ENCODE results near the gene C12orf76. TPM values are rescaled to one million over a fixed set of nuclear protein-coding genes. Genes with fewer than 3 reads are reported as not detected.

The C12orf76 gene
- total and polyA plus RNA-seq, 2 of the 13 experiments (the other 11 are each of a cell fraction or from before 2014, with no cell fraction given), result 15.8 to 38.4 TPM

- no peak for DNase-seq (ENCODE audit: low spot score)
- Histone ChIP-seq H3K27ac (ENCODE audit: extremely low read length, insufficient read depth, low read length) (peak overlapping the region; percentile 75), H3K4me1 (ENCODE audit: insufficient read depth, low read length) (peaks cover 81% of the 10 kb centered on the region), H3K9ac (ENCODE audit: insufficient read depth, low read depth, low read length) (no peak overlapping the region), H2AFZ (ENCODE audit: low read length) (no peak overlapping the region), H3K79me2 (ENCODE audit: insufficient read depth, low read length) (peaks cover 11% of the 10 kb centered on the region), H3K27me3 (ENCODE audit: control insufficient read depth in 1 of 2, insufficient read depth in 2 of 2, low read length in 2 of 2) (no peaks in the 10 kb centered on the region), H3K4me2 (ENCODE audit: low read depth, low read length) (no peak overlapping the region), H3K9me3 (ENCODE audit: low read length) (no peaks in the 10 kb centered on the region), H4K20me1 (ENCODE audit: insufficient read depth, low read length) (no peaks in the 10 kb centered on the region), H3K4me3 (replicated peaks in 1 of 3; ENCODE audit: insufficient read depth in 1 of 3, low read depth in 2 of 3, low read length in 3 of 3) (no peak overlapping the region), H3K36me3 (replicated peaks in 1 of 2; ENCODE audit: control insufficient read depth in 1 of 2, insufficient read depth in 2 of 2, low read length in 2 of 2) (peaks cover 8 to 37% of the 10 kb centered on the region in 2 experiments)
- no peak for TF ChIP-seq ZNF547 (CRISPR knock-in tag; IDR thresholded peaks at IDR 0.05)
- TF ChIP-seq PLRG1 (conservative IDR thresholded peaks at IDR 0.05), result no peak
- TF ChIP-seq ZNF687 (CRISPR knock-in tag; IDR thresholded peaks at IDR 0.05), result peak; percentile 53
- TF ChIP-seq POLR2AphosphoS2 (IDR thresholded peaks at IDR 0.05; ENCODE audit: low read depth, low read length), result no peak
- TF ChIP-seq ZNF790 (CRISPR knock-in tag; IDR thresholded peaks at IDR 0.05; ENCODE audit: borderline replicate concordance), result no peak
- TF ChIP-seq PRDM15 (CRISPR knock-in tag; IDR thresholded peaks at IDR 0.05), result no peak
- no peak for TF ChIP-seq ARID5B (CRISPR knock-in tag; IDR thresholded peaks at IDR 0.05)
- CTCF ChIA-PET (ENCODE audit: low intra/inter-chr PET ratio, low total read pairs), result no interaction called here
- no peak for FAIRE-seq
- BruUV-seq (replicated peaks), result no TSS peak
- in situ Hi-C loops (cut with HindIII; ENCODE audit: extremely low pct_ligation_motif_present, low pct_unique_long_range_greater_than_20kb) (no loop called here), intact Hi-C loops (cut with micrococcal nuclease; ENCODE audit: unreplicated experiment) (no loop called here)
- ATAC-seq, result no peak
- POLR2A ChIA-PET, result interaction anchor here (0.9 to 2.0 kb wide), 6 partner anchors 23 to 211 kb away, joined by 3 to 12 read pairs (median 4); partner anchors contain the start of gene ANKRD13A
- WGBS (ENCODE audit: low lambda C conversion rate), result 96% methylated on average over 3 of the region's 5 CpGs
Measured at GRCh38 chr12:110037315-110037714, 11.0 kb downstream of the C12orf76 start.

All from HepG2 (cell line).